RPMI8226 (cell line): ENCODE measurements around the gene NTNG1.

Experiments used
- DNase-seq: peaks from one replicate; pipeline ENCODE4 v3.0.0-alpha.2; 2015

The NTNG1 gene

GRCh38 chr1:107264007-107264406 lies 123.2 kb downstream of the NTNG1 start:
- no peak for DNase-seq

DNA sequence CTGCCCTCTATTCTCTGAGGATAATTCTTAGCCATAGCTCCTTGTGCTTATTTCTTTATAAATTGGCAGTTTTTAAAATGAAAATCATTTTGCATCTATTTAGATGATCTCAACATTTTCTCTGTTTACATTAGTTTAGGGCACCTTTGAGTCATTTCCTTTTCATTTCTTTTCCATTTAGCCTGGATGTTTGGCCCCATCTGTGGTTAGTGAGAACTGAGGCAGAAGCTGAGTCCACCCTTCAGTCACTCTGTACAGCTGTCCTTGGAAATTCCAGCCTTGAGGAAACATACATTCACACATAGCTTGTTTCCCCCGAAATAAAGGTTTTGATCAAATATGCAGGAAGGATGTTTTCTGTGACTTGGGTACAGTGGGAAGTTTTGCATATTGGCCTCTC lies 123.7 kb downstream of the NTNG1 start:
- no peak for DNase-seq

- DNase-seq = no peak
Observed at GRCh38 chr1:107267489-107267888, 126.7 kb downstream of the NTNG1 start.

- no peak for DNase-seq
Observed at GRCh38 chr1:107272321-107272720, 131.5 kb downstream of the NTNG1 start.

DNA sequence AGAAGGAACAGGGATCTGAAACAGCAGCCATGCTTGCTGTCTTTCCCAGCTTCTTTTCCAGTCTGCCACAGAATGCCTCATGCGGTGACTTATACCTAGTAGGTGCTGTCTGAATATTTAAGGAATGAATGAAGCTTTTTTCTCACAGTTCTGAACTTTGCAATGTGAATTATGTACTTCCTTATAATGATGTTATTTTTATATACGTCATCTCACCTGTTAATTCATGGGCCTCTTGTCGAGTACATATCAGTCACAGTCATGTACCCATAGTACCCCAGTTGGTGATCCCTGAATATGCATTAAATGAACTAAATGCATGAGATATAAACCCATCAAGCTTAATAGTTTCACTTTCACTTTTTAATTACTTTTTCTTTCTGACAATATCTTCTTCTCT lies 132.7 kb downstream of the NTNG1 start:
- DNase-seq = no peak

- no peak for DNase-seq
Observed at GRCh38 chr1:107274227-107274626, 133.4 kb downstream of the NTNG1 start.

DNA sequence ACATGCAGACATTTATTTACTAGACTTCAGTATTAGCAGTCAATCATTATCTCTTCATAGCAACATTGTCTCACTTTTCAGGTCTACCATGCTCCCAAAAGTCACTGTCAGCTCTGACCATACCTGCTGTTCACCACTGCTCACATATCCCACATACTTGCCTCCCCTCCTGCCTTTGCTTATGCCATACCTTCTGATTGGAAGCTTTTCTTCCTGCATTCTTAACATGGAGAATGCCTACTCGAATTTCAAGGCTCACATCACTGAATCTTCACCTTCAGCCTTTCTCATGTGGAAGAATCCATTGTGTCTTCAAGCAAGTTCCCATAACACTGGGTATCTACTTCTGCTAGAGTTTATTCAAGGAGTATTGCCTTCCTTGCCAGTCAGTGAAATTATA lies 135.4 kb downstream of the NTNG1 start:
- no peak for DNase-seq

DNA sequence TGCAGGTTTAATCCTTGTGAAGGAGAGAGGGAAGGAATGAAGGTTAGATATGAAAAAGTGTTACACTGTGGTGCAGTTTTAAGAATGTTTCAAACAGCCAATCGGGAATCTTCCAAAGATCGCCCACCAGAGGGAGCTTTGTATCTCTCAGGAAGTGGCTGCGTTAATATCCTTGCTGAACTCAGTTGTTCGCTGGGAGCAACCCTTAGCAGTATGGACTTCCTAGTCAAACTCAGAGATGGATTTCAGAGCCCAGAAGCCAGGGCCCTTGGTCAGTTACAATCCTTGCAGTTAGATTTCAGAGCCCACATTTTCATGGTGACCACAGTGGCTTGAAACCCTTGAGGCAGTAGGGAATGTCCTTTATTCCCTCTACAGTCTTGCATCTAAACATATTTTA lies 136.2 kb downstream of the NTNG1 start:
- peak; percentile 35 for DNase-seq

DNA sequence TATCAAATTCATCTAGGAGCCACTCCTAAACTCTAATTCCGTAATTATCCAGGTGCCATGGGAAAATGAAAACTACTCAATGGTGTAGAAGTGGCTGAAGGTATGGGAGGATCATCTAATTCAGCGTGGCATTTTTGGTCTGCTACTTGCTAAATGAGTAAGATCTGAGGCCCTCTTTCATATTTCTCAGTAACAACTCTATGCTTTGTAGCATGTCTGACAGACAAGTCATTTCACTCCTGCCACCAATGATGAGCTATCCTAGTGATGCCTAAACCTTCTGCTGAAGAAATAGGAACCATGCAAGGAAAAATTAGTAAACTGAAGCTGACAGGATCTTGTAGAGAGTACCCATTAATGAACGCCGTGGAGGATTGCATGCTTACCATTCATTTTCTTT lies 145.3 kb downstream of the NTNG1 start:
- no peak for DNase-seq

DNA sequence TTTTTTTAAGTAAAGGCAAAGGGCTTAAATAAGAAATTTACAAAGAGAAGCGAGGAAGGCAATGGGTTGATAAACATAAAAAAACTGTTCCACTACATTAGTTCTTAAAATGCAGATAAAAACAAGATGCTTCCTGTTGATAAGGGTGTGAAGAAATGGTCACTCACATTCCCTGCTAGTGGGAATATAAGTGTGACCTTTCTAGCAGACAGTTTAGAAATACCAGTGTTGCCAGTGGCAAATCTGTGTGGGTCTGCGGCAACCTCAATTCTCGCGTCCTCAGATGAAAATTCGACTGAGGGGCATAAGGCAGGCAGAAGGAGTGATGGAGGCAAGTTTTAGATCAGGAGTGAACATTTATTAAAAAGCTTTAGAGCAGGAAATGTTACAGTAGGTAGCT lies 151.1 kb downstream of the NTNG1 start:
- no peak for DNase-seq

DNA sequence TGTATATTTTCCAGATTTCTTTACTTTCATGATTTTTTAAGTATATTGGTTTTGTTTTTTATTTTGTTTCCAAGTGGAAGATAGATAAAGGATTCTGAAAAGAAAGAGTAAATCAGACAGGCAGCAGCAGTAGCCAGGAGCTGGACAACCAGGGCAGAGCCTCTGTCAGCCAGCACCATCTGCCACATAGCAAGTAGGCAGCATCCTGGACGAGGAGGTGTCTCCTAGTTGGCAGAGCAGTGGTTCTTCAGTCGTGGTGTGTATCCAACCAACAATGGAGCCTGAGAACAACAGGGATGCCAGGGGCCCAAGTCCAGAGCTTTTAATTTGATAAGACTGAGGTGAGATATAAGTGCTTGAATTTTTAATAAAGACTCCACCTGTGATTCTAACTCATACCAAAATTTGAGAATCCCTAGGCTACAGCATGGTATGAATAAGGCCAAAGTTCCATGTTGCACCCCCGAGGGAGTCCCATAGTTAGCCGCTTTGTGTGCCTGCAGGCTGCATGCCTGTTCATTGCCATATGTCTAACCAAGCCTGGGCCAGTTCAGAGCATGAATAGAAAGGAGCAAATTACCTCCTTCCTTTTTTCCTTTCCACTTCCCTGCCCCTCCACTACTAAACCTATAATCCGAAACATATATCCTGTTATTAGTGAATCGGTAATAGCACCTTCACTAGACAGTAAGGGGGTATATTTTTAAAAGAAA lies 153.2 kb downstream of the NTNG1 start:
- DNase-seq = no peak

DNA sequence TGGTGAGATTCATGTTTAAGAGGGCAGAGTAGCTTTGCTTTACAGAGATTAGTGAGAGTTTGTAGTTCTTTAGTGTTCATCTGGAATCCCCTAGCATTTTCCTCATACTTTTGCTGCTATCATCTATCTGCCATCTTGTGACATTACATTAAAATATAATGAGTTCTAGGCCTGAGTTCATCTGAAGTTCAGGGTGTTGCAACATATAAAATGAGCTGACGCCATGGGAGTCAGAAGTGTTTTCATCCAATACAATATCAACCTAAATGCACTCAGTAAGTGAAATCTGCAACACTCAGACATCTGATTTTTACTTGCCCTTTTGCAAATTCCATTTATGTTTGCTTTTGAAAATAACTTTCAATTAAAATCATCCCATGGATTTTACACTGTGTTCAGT lies 153.8 kb downstream of the NTNG1 start:
- DNase-seq = no peak

- no peak for DNase-seq
Observed at GRCh38 chr1:107297681-107298080, 156.8 kb downstream of the NTNG1 start.

GRCh38 chr1:107298526-107298925 lies 157.7 kb downstream of the NTNG1 start:
- DNase-seq = no peak

DNA sequence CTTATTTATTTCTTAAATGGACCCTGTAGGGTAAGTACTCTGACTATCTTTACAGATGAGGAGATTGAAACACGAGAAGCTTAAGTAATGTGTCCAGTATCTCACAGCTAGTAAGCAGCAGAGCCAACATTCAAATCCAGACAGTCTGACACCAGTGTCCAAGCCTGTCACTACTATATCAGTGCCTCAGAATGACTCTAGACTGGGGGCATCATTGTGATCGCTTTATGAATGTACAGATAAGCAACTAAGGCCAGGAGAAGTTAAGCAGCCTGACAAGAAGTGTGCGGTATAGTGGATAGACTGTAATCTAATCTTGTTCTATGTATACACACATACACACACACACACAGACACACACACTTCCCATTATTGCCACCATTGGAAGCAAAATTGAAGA lies 158.7 kb downstream of the NTNG1 start:
- DNase-seq = no peak

DNA sequence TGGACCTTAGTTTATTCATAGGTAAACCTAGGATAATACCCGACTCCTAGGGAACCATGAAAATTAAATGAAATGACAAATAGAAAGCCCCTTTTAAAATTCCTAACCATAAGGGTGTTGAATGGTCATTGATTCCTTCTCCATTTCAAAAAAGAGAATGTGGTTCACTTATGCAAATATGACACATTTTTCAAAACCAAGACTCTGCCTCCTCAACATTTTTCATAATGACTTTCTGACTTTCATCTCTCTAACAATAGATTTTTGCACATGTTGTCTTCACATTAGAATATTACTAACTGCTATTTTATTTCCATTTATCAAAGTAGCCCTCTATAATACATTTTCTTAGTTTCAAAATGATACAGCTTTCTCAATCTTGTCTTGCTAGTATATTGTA lies 169.1 kb downstream of the NTNG1 start:
- DNase-seq = no peak

DNA sequence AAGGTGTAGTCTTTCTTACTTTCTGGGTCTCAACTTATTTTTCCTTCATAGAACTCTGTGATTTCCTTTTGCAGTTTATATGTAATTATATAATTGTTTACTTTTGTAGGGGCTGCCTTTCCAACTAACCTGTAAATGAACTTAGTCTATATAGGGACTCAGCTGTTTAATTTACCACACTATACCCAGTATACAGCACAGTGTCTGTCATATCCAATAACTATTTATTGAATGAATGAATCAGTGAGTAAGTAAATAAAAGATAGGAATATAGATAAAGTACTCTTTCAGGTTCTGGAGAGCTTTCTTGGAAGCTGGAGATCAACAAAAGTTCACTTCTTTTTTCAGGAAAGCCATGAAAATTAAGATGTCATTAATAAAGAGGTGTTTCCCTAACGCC lies 174.8 kb downstream of the NTNG1 start:
- no peak for DNase-seq

- DNase-seq = no peak
Observed at GRCh38 chr1:107318932-107319331, 178.1 kb downstream of the NTNG1 start.

DNA sequence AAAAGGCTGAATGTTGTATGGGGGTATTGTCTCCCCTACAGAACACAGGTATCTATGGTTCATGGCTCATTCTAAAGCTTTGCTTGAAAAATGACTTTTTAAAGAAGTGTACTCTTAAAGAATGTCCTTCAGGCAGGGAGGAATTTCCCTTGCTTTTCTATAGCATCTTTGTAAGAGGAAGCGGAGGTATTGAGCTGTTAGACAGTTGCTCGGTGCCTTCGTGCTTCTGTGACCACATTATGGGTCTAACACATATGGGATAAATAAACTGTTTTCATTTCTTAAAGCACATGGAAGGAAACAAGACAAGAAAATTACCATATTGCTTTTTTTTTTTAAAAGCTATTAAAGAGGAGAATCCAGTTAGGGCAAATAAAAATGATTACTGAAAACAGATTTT lies 182.9 kb downstream of the NTNG1 start:
- no peak for DNase-seq

- peak; percentile 4 for DNase-seq
Observed at GRCh38 chr1:107326824-107327445, 186.1 kb downstream of the NTNG1 start.

DNA sequence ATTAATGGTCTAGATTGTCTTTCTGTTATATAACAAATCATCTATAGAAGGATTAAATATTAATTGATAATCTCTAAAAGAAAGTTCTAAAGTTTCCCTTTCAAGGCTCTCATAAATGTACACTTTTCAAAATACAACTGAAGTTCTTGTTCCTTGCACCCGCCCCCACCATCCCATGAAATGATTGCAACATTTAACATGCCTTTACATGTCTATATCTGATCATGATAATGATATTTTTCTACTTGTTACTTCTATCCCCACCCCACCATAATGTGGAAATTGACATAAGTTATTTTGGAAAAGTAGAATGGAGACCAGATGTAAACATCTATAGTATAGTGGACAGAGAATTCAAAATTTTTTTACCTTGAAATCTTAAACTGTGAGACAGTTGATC lies 186.6 kb downstream of the NTNG1 start:
- DNase-seq = no peak

DNA sequence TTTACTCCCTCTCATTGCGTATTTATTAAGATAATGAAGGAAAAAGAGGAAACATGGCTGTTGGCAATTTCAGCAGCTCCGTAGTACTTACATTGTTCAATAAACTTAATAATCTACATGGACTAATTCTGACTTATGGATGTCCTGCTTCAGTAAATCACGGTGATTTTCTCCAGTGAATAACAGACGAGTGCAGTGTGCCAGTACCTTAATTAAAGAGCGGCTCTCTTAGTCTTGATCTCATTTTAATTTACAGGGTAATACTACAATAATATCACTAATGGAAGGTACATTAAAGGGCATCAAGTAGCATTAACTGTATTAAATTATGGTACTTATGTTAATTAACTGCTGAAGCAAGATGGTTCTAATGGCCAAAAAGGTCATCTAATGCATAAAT lies 187.2 kb downstream of the NTNG1 start:
- no peak for DNase-seq

- DNase-seq = no peak
Observed at GRCh38 chr1:107339775-107340174, 198.9 kb downstream of the NTNG1 start.

DNA sequence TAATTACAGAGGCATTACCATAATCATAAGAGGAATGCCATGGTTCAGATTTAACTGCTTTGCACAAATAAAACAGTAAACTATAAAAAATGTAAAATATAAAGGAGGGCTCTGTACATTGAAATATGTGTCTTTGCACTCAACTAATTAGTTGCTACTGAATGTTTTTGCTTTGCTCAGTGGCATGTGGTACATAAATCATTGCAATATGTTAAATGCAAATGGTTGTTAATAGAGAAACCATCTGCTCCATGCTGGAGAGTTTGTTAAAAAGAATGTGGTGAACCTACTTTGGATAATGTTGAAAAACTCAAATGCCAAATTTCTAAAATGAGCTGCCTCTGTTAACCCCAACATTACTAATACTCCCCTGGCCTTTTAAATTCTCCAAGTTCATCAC lies 201.5 kb downstream of the NTNG1 start:
- DNase-seq = no peak

GRCh38 chr1:107342768-107343167 lies 201.9 kb downstream of the NTNG1 start:
- DNase-seq = no peak
